OCI-LY1 (cell line): ENCODE results near the gene TCF7.

ENCODE experiments used
- H2AFZ ChIP-seq: fragments of 200-600 bp; sonication (generic), shearing (Covaris generic); 2 replicates; pipeline ENCODE4 v1.6.0; 2014; ENCODE audit warnings: antibody characterized with exemption, mild to moderate bottlenecking, low read length
- H3F3A ChIP-seq: fragments of 200-600 bp; sonication (generic), shearing (Covaris generic); 2 replicates; pipeline ENCODE4 v1.6.0; 2014; ENCODE audit warnings: mild to moderate bottlenecking, antibody characterized with exemption, low read length, moderate library complexity; ENCODE audit not compliant: insufficient read depth
- H3K27ac ChIP-seq: fragments of 200-600 bp; sonication (generic); 2 replicates; pipeline ENCODE4 v1.5.1; 2014; ENCODE audit warnings: low read length, mixed run types, mild to moderate bottlenecking, low read depth; ENCODE audit not compliant: poor library complexity, severe bottlenecking
- H3K27me3 ChIP-seq: fragments of 200-600 bp; sonication (generic); 2 replicates; pipeline ENCODE4 v1.6.0; 2014; ENCODE audit warnings: antibody characterized with exemption, mild to moderate bottlenecking, low read length, moderate library complexity; ENCODE audit not compliant: insufficient read depth
- H3K36me3 ChIP-seq: fragments of 200-600 bp; sonication (generic); 2 replicates; pipeline ENCODE4 v1.6.1; 2014; ENCODE audit warnings: mild to moderate bottlenecking, antibody characterized with exemption, low read length, moderate library complexity, mixed read lengths; ENCODE audit not compliant: insufficient read depth
- H3K4me1 ChIP-seq: fragments of 200-600 bp; sonication (generic); 2 replicates; pipeline ENCODE4 v1.5.1; 2014; ENCODE audit warnings: mild to moderate bottlenecking, low read length, moderate library complexity; ENCODE audit not compliant: insufficient read depth, severe bottlenecking
- H3K4me2 ChIP-seq: fragments of 200-600 bp; sonication (generic), shearing (Covaris generic); 2 replicates; pipeline ENCODE4 v1.6.1; 2014; ENCODE audit warnings: low read length
- H3K4me3 ChIP-seq: fragments of 200-600 bp; sonication (generic); 2 replicates; pipeline ENCODE4 v1.5.1; 2014; ENCODE audit warnings: low read length, low read depth, mild to moderate bottlenecking, mixed read lengths; ENCODE audit not compliant: poor library complexity, severe bottlenecking
- H3K79me2 ChIP-seq: fragments of 200-600 bp; shearing (Covaris generic); 2 replicates; pipeline ENCODE4 v1.6.1; 2016; ENCODE audit warnings: mixed run types, low read length, mixed read lengths; ENCODE audit not compliant: insufficient read depth
- H3K9ac ChIP-seq: fragments of 200-600 bp; sonication (generic), shearing (Covaris generic); 2 replicates; pipeline ENCODE4 v1.6.1; 2014; ENCODE audit warnings: mild to moderate bottlenecking, low read length, mixed read lengths
- H3K9me2 ChIP-seq: fragments of 200-600 bp; sonication (generic), shearing (Covaris generic); 2 replicates; pipeline ENCODE4 v1.6.1; 2014; ENCODE audit warnings: low read depth, mild to moderate bottlenecking, low read length, mixed read lengths
- H3K9me3 ChIP-seq: fragments of 200-600 bp; shearing (Covaris generic); 2 replicates; pipeline ENCODE4 v1.6.1; 2014; ENCODE audit warnings: low read length, mixed read lengths
- H4K20me1 ChIP-seq: fragments of 200-600 bp; sonication (generic), shearing (Covaris generic); 2 replicates; pipeline ENCODE4 v1.6.0; 2016; ENCODE audit warnings: mild to moderate bottlenecking, low read length; ENCODE audit not compliant: insufficient read depth
- EZH2 ChIP-seq: fragments of 200-600 bp; sonication (generic), shearing (Covaris generic); IDR thresholded peaks from 2 replicates; pipeline ENCODE4 v1.8.0; 2017; ENCODE audit warnings: borderline replicate concordance, mixed run types, mild to moderate bottlenecking, antibody characterized with exemption, low read length, moderate library complexity, mixed read lengths
- TF ChIP-seq, protein P1 (sequence below): fragments of 200-600 bp; sonication (generic), shearing (Covaris generic); IDR thresholded peaks from 2 replicates; pipeline ENCODE4 v1.5.1; 2017; ENCODE audit warnings: mild to moderate bottlenecking, antibody characterized with exemption, low read length, moderate library complexity, mixed read lengths

TCF7 gene

GRCh38 chr5:134131165-134131564, 16.7 kb downstream of the TCF7 start:
- Histone ChIP-seq H4K20me1 (no peaks in the 10 kb centered on the region), H3K36me3 (peaks cover 9% of the 10 kb centered on the region; the same call in 1 of the 2 replicates), H3K4me2 (no peak overlapping the region)

DNA sequence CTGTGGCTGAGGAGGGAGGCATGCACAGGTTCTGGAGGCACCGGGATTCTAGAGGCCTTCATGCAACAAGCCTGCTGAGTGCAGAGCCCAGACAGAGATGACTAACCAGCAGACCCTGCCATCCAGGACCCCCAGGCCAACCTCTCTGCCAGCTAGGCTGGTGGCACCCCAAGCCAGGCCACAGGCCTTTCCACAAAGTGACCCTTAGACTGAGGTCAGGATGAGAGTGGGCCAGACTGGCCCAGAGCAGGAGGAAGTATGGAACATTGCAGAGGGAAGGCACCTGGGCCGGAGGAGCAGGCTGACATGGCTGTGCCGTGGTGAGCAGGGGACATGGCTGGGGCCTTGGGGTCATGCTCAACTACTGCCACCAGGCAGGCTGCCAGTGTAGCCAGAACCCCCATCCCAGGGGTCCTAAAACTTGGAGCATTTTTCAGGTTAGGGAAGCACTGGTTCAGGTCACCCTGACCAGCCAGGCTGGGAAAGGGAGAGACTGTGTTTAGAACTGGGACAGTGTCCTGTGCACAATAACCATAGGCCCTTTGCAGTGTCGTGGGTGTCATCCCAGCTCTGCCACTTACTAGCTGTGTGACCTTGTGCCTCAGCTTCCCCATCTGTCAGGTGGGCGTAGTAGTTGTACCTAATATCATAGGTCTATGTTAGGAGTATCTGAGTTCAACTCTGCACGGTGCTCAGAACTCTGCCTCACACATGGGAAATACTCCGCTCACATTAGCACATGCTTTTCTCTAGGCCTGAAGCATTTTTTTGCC, 17.3 kb downstream of the TCF7 start:
- Histone ChIP-seq H3K4me3 (no peak overlapping the region), H2AFZ (no peak overlapping the region), H3K9me2 (no peaks in the 10 kb centered on the region), H3K27me3 (no peaks in the 10 kb centered on the region), H3K27ac (no peak overlapping the region), H3K36me3 (peaks cover 9% of the 10 kb centered on the region; the same call in 1 of the 2 replicates), H3K79me2 (no peaks in the 10 kb centered on the region), H4K20me1 (no peaks in the 10 kb centered on the region), H3K4me2 (no peak overlapping the region), H3K4me1 (peaks cover 12% of the 10 kb centered on the region), H3K9me3 (no peaks in the 10 kb centered on the region), H3F3A (no peaks in the 10 kb centered on the region), H3K9ac (no peak overlapping the region)
- TF ChIP-seq, protein P1, sequence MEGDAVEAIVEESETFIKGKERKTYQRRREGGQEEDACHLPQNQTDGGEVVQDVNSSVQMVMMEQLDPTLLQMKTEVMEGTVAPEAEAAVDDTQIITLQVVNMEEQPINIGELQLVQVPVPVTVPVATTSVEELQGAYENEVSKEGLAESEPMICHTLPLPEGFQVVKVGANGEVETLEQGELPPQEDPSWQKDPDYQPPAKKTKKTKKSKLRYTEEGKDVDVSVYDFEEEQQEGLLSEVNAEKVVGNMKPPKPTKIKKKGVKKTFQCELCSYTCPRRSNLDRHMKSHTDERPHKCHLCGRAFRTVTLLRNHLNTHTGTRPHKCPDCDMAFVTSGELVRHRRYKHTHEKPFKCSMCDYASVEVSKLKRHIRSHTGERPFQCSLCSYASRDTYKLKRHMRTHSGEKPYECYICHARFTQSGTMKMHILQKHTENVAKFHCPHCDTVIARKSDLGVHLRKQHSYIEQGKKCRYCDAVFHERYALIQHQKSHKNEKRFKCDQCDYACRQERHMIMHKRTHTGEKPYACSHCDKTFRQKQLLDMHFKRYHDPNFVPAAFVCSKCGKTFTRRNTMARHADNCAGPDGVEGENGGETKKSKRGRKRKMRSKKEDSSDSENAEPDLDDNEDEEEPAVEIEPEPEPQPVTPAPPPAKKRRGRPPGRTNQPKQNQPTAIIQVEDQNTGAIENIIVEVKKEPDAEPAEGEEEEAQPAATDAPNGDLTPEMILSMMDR: no peak
- TF ChIP-seq EZH2: no peak

More at GRCh38 chr5:134131165-134131564, 16.7 kb downstream of the TCF7 start:
- Histone ChIP-seq H3K27me3 (no peaks in the 10 kb centered on the region), H3K4me3 (no peak overlapping the region), H3K79me2 (no peaks in the 10 kb centered on the region), H3F3A (no peaks in the 10 kb centered on the region), H3K4me1 (peaks cover 12% of the 10 kb centered on the region), H3K9me2 (no peaks in the 10 kb centered on the region), H3K9ac (no peak overlapping the region), H3K9me3 (no peaks in the 10 kb centered on the region), H2AFZ (no peak overlapping the region), H3K27ac (no peak overlapping the region)
- TF ChIP-seq, protein P1: no peak
- no peak for TF ChIP-seq EZH2

DNA sequence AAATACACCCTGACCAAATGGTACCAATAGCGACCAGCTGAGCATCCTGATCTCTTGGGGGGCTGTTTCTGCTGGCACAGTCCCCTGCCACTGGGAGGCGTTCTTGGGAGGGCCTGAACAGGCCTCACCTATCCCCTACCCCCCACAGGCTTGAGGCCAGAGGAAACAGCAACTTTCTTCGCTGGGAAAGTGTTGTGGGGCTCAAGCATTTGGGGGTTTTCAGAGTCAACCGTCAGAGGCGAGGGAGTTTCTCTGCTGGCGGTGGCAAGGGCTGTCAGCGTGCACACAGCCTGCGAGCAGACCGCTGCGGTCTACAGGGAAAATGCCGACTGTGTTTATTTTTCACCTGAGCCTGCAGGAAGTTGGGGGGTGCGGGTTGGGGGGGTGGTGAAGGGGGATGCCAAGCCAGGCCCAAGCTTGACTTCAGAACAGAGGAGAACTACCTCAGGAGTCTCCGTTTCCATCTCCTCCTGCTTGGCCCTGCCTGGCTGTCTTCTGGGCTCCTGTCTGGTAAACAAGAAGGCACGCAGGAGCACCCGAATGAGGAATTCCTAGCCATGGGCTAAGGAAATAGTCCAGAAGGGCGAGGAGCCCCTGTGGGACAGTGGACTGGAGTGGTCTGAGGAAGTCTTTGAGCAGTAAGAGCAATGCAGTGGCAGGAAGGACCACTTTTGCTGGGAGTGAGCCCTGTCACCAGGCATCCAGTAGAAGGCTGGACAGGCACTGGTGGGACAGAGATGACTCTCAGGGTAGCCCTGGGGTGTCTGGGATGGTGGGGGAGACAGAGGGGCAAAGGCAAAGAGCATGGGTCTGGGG, 18.1 kb downstream of the TCF7 start:
- Histone ChIP-seq H3K9me3 (no peaks in the 10 kb centered on the region), H2AFZ (no peak overlapping the region), H3K9me2 (no peaks in the 10 kb centered on the region), H4K20me1 (no peaks in the 10 kb centered on the region), H3K36me3 (peaks cover 9% of the 10 kb centered on the region; the same call in 1 of the 2 replicates), H3K9ac (no peak overlapping the region), H3K4me3 (no peak overlapping the region), H3K27ac (peak overlapping the region; percentile 27), H3K27me3 (no peaks in the 10 kb centered on the region), H3K79me2 (no peaks in the 10 kb centered on the region), H3K4me1 (peaks cover 12% of the 10 kb centered on the region), H3K4me2 (no peak overlapping the region; the same call in 1 of the 2 replicates), H3F3A (no peaks in the 10 kb centered on the region)
- TF ChIP-seq, protein P1: peak; percentile 60
- TF ChIP-seq EZH2: no peak
